ENCODE results near the gene NSG1.

The NSG1 gene

GRCh38 chr4:4456816-4457578 lies 70.1 kb downstream of the NSG1 start:
- Histone ChIP-seq H4K20me1 (ENCODE audit: insufficient read depth, low read length, poor library complexity, severe bottlenecking) (no peaks in the 10 kb centered on the region), H3F3A (ENCODE audit: low read depth) (no peaks in the 10 kb centered on the region), H3K4me2 (ENCODE audit: low read depth, low read length, poor library complexity, severe bottlenecking) (no peak overlapping the region), H3K9ac (ENCODE audit: low read depth, low read length, poor library complexity, severe bottlenecking) (no peak overlapping the region), H3K4me3 (ENCODE audit: low read length, poor library complexity, severe bottlenecking) (no peak overlapping the region), H3K27me3 (ENCODE audit: insufficient read depth, low read length, poor library complexity, severe bottlenecking) (no peaks in the 10 kb centered on the region), H3K9me3 (ENCODE audit: insufficient read depth, low read depth, low read length) (no peaks in the 10 kb centered on the region), H2AFZ (ENCODE audit: low read length) (no peak overlapping the region), H3K4me1 (ENCODE audit: insufficient read depth, low read length, poor library complexity, severe bottlenecking) (peaks cover 5% of the 10 kb centered on the region), H3K9me2 (replicated peaks; ENCODE audit: low read depth, low read length) (no peaks in the 10 kb centered on the region), H3K79me2 (ENCODE audit: insufficient read depth, low read length) (no peaks in the 10 kb centered on the region; the same call in 1 of the 2 replicates), H3K36me3 (ENCODE audit: insufficient read depth, low read length) (peaks cover 66% of the 10 kb centered on the region)
- TF ChIP-seq EZH2phosphoT487 (IDR thresholded peaks at IDR 0.05; ENCODE audit: borderline replicate concordance) = no peak
- no peak for TF ChIP-seq CTCF (conservative IDR thresholded peaks at IDR 0.05; ENCODE audit: low read length)

- no peaks in the 10 kb centered on the region for H4K20me1 ChIP-seq (ENCODE audit: insufficient read depth, low read length, poor library complexity, severe bottlenecking)
- peaks cover 61% of the 10 kb centered on the region for H3K36me3 ChIP-seq (ENCODE audit: insufficient read depth, low read length)
- no peak overlapping the region for H3K4me3 ChIP-seq (ENCODE audit: low read length, poor library complexity, severe bottlenecking)
- H3K79me2 ChIP-seq (ENCODE audit: insufficient read depth, low read length) = no peaks in the 10 kb centered on the region; the same call in 1 of the 2 replicates
- no peaks in the 10 kb centered on the region for H3K27me3 ChIP-seq (ENCODE audit: insufficient read depth, low read length, poor library complexity, severe bottlenecking)
- H3K9me3 ChIP-seq (ENCODE audit: insufficient read depth, low read depth, low read length) = no peaks in the 10 kb centered on the region
- H3K4me1 ChIP-seq (ENCODE audit: insufficient read depth, low read length, poor library complexity, severe bottlenecking) = peaks cover 7% of the 10 kb centered on the region
- no peaks in the 10 kb centered on the region for H3F3A ChIP-seq (ENCODE audit: low read depth)
- no peak overlapping the region for H3K4me2 ChIP-seq (ENCODE audit: low read depth, low read length, poor library complexity, severe bottlenecking)
- H2AFZ ChIP-seq (ENCODE audit: low read length) = no peak overlapping the region
- H3K9ac ChIP-seq (ENCODE audit: low read depth, low read length, poor library complexity, severe bottlenecking) = no peak overlapping the region
- TF ChIP-seq CTCF (conservative IDR thresholded peaks at IDR 0.05; ENCODE audit: low read length) = no peak
- TF ChIP-seq EZH2phosphoT487 (IDR thresholded peaks at IDR 0.05; ENCODE audit: borderline replicate concordance) = no peak
- no peaks in the 10 kb centered on the region for H3K9me2 ChIP-seq (replicated peaks; ENCODE audit: low read depth, low read length)
Measured at GRCh38 chr4:4457803-4458553, 71.1 kb downstream of the NSG1 start.

- Histone ChIP-seq H3K36me3 (ENCODE audit: insufficient read depth, low read length) (peaks cover 51% of the 10 kb centered on the region), H3K9me2 (replicated peaks; ENCODE audit: low read depth, low read length) (no peaks in the 10 kb centered on the region), H3K4me2 (ENCODE audit: low read depth, low read length, poor library complexity, severe bottlenecking) (no peak overlapping the region), H3K9ac (ENCODE audit: low read depth, low read length, poor library complexity, severe bottlenecking) (no peak overlapping the region), H3K27me3 (ENCODE audit: insufficient read depth, low read length, poor library complexity, severe bottlenecking) (no peaks in the 10 kb centered on the region), H4K20me1 (ENCODE audit: insufficient read depth, low read length, poor library complexity, severe bottlenecking) (no peaks in the 10 kb centered on the region), H3K9me3 (ENCODE audit: insufficient read depth, low read depth, low read length) (no peaks in the 10 kb centered on the region), H3F3A (ENCODE audit: low read depth) (no peaks in the 10 kb centered on the region), H3K79me2 (ENCODE audit: insufficient read depth, low read length) (no peaks in the 10 kb centered on the region; the same call in 1 of the 2 replicates), H2AFZ (ENCODE audit: low read length) (no peak overlapping the region), H3K4me1 (ENCODE audit: insufficient read depth, low read length, poor library complexity, severe bottlenecking) (peaks cover 7% of the 10 kb centered on the region), H3K4me3 (ENCODE audit: low read length, poor library complexity, severe bottlenecking) (no peak overlapping the region)
- no peak for TF ChIP-seq CTCF (conservative IDR thresholded peaks at IDR 0.05; ENCODE audit: low read length)
- TF ChIP-seq EZH2phosphoT487 (IDR thresholded peaks at IDR 0.05; ENCODE audit: borderline replicate concordance) = no peak
Measured at GRCh38 chr4:4459181-4459580, 72.3 kb downstream of the NSG1 start.
